Activated CD4-positive, CD25-positive, alpha-beta regulatory T cell treated with anti-CD3 and anti-CD28 coated beads, Interleukin-2, amount 50 U/mL, for 24 hours (primary cell): ENCODE results near the gene MRTFB.
"Not testable (repeated sequence)": the region's sequence is repeated elsewhere in the genome, so short reads cannot be mapped to it uniquely, and the experiment has no call there.

Experiments used
- ATAC-seq, 2 donors: fragments of 150-1000 bp; cut with Tn5 transposase; one replicate each; pipeline ENCODE4 v1.10.0; 2021; ENCODE audit warnings: mild to moderate bottlenecking in 1 of 2, moderate library complexity in 1 of 2

Gene MRTFB

DNA sequence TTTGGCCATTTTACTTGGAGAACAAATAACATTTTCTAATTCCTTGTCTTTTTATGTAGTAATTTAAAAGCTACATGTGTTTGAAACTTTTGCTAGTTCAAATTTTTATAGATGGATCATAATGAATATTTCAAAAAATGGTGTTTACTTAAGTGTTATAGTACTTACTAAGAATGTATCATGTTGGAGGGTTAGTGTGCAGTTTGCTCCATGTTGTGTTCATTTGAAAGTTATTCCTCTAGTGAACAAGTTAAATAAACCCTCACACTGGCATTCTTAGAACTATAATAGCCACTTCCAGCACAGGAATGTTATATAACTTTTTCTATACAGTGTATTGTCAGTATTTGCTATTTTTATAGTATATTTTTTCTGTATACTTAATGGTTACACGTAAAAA lies 62.8 kb downstream of the MRTFB start:
- no peak for ATAC-seq

DNA sequence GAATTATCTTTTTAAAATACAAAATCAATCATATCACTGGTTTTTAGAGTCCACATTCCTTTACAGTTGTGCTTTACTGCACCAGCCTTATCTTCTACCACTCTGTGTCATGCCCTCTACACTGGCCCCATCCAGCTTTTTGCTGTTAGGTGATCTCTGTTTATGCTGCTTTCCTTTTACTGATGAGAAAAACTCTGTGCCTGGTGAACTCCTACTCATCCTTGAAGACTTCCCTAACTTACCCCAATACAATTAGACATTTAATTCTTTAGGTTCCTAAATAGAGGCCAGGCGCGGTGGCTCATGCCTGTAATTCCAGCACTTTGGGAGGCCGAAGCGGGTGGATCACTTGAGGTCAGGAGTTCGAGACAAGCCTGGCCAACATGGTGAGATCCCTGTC lies 64.6 kb downstream of the MRTFB start:
- ATAC-seq, result no peak

DNA sequence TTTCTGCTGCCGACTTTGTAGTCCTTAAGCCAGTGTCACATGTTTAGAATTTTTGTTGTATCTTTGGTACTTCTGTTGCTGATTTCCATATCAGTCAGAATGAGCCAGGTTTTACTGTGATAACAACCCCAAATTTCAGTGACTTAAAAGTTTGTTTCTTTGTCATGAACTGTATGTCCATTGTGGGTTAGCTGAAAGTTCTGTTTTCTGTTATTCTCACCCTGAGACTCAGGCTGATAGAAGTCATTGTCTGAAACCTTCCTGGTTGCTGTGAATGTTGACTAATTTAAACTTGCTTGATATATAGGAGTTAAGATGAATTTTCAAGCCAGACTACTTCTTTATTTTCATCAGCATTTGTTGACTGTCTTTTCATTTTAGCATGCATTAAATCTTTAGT lies 68.8 kb downstream of the MRTFB start:
- ATAC-seq, result no peak

DNA sequence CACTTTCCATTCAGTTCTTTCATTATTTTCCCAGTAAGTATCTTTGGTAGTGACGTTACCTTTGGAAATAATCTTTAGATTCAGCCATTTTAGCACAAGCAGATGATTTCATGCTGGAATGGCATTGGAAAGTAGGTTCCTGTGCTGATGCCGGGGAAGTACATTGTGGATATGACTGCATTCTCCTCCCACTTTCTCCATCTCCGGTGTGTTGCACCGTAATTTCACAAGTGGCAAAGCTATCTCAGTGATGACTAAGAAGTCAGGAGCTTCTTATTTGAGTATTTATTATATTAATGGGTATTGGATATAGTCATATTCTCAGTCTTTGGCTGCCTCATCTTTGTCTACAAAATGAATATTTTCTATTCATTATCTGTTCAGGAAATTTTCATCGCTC lies 69.8 kb downstream of the MRTFB start:
- ATAC-seq, result no peak

DNA sequence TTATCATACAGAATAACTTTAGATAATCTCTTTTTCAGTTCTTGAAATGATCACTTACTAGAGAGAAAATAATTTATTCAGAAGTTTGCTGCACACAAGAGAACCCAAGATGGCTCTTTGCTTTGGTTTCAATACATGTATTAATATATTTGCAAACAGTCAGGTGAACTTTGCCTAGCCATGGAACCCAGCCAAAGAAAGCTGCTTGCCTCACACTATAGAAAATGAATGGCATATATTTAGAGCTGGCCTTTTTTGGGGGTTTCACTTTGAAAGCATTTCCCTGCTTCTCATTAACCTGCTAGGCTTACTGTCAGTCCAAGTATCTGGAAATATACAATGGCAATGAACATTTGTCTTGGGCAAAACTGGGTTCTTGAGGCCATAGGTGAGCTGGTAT lies 75.3 kb downstream of the MRTFB start:
- no peak for ATAC-seq

DNA sequence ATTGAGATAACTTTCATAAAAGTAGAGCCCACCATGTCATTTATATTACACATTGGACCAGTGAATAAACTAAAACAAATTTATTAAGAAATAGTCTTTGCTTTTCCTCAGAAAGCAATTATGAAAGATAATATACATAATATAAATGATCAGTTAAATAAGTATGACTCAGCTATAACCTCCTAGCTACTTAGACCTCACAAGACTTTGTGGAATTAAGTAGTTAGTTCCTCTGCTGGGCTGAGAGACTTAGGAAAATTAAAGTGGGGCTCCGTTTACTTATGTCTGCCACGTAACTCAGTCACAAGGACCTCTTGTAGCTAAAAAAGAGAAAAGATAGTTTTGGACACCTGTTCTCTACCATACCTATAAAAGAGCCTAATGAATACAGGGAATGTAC lies 76.9 kb downstream of the MRTFB start:
- ATAC-seq, result no peak

DNA sequence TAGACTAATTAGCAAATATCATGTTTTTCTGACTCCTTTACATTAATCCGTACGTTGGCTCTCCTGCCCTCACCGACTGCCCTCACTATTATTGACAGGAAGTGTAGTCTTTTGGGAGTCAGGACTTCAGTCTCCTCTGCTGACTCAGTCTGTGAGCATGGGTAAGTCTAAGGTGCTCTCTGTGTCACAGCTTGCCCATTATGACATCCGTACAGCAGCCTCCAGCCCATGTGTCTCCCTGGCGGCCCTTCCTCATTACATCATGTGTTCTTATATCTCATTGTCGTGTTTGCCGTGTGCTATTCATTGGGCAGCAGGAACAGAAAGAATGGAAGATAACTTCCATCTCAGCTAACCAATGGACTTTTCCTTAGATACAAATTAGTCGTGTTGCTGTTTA lies 77.5 kb downstream of the MRTFB start:
- ATAC-seq, result no peak

DNA sequence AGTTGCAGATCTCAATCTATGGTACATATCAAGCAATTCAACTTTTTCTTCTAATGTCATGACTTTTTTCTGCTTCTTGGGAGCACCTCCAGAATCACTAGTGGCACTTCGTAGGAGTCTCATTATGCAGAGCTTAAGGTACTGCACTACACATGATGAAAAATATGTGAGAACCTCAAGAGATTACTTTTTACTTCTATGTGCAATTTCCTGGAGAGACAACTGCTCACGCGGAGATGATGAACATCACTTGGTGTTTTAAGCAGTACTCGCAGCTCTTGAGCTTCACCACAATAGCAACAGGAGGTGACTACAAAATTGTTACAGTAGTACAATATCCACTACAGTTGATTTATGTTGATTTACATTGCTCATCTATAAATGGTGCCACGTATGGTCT lies 79.7 kb downstream of the MRTFB start:
- no peak for ATAC-seq

DNA sequence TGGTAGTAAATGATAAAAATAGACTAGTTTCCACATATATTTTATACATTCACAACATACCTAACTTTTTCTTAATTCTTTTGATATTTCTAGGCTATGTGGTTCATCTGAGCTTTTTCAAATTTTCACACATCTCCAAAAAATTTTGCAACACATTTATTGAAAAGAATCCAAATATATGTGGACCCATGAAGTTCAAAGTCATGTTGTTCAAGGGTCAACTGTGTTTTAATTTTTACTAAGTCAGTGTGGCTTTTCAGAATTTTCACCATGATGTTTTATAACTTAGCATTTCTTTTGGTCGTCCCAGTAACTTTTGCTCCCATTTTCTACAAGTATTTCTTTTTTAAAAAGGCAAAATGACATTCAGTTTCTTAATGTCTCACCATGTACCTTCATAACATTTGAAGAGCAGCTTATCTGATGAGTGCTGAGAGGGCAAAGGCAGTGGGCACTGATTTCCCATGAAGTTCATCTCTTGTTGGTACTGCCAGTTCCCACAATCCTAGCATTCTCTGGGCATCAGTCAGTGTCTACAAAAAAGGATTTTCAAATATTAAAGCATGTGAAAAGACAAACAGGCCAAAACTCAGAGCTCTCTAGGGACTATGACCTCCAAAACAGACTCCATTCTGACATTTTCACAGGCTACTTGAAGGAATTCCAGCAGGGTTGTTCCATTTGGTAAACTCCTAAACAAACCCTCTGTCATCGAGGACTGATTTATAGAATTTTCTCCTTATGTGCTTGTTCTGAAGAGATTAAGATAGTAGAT lies 80.3 kb downstream of the MRTFB start:
- no peak for ATAC-seq

DNA sequence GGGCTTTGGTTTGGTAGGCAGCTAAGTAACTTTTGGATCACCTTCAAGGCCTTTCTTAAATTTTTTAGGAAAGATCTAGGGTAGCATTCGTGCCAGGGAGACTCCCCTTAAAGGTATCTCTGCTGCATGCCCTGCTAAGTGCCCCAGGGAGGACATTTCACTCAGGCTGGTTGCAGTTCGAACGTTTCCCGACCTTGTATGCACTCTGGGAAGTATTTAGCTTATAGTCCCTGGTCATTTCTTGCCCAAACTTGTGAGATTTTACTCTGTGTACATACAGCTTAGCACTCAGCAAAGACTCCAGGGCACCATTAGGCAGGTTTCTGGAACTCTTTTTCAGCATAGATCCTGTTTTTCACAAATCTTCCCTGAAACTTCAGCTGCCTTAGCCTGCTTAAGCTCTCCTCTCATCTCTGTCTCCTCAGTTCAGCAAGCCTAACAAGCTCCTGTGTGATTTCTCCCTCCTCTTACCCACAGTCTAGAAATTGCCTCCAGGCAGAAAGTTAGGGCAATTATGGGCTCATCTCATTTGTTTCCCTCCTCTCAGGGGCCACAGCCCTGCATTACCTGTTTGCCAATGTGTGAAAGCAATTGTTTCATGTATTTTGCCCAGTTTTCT lies 84.6 kb downstream of the MRTFB start:
- no peak for ATAC-seq

DNA sequence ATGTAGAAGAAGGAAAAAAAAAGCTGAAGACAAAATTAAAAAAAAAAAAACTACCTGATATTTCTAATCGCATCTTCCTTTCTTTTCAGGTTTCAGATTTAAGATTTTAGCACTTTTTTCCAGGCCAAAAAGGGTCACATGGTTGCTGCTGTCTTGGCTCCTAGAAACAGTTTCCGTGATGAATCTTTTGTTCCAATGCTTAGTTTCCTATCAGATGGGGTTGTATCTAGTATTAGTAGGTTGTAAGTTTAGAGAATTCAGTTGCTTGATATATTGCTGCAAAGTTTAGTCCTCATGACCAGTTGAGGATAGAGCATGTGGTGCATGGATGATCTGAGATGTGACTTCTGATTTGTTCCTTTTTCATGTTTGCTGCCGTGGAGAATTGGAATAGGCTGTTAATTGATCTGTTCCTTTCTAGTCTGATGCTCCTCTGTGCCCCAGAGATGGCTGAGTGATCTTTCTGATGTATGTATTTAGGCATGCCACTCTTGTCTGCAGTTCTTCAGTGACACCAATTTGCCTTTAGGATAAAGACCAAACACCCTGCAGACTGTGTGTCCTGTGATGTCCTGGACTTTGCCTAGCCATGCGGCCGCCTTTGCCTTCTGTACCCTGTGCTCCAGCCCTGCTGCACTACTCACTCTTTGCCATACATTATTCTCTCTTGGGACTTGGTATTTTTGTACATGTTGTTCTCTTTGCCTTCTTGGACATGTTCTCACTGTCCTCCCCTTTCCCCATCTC lies 94.0 kb downstream of the MRTFB start:
- no peak for ATAC-seq

DNA sequence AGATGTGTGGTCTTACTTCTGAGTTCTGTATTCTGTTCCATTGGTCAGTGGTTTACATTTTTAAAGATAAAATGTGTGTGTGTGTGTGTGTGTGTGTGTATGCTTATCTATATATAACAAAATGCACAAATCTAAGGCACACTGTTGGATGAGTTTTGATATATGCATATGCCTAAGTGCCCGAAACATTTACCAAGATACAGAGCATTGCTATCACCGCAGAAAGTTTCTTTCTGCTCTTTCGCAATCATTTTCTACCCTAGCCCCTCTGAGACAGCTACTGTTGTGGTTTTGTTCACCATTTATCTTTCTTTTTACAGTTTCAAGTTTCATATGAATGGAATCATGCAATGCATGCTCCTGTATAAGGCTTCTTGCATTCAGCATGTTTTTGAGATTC lies 97.0 kb downstream of the MRTFB start:
- no peak for ATAC-seq

DNA sequence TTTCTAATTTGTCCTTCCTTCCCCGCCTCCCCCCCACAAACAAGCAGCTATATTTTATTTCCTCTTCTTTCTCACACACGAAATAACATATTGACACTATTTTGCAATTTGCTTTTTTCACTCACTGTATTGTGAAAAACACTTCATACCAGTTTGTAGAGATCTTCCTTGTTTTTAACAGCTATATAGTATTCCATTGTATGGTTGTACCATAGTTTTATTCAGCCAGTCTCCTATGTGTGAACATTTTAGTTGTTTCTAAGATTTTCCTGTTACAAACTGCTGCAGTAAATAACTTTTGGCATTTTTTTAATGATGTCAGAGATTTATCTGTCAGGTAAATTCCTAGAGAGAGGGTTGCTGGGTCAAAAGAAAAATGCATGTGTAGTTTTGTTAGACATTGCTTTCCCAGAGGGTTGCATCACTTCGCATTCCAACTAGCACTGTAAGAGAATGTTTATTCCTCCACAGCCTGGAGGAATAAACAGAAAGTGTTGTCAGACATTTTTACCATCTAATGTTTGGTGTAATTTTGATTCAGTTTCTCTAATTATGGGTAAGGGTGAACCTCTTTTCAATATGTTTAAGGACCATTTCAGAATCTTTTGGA lies 101.2 kb downstream of the MRTFB start:
- ATAC-seq, result no peak

DNA sequence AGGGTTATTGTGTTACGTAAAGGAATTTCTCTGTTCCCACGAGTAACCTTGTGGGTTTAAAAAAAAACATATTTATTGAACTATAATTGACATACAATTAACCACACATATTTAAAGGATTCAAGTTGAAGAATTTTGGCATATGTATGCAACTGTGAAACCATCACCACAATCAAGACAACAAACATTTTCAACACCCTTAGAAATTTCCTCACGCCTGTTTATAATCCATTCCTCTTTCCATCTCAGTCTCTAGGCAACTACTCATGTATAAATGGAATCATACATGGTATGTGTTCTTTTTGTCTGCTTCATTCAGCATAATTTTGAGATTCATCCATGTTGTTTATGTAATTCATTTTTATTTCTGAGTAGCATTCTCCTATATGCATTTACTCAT lies 104.0 kb downstream of the MRTFB start:
- ATAC-seq, result no peak

DNA sequence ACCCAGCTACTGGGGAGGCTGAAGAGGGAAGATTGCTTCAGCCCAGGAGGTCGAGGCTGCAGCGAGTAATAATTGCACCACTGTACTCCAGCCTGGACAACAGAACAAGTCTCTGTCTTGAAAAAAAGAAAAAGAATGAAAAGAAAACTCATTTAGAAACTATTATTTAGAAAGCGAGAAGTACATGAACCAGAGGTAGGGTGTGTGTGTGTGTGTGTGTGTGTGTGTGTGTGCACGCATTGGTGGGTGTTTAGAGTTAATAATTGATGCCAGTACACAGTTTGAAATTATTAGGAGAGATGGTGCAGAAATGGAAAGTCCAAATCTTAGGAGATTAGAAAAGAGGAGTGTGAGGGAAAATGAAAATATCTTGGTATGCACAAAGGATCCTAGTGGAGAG lies 106.6 kb downstream of the MRTFB start:
- no peak for ATAC-seq

DNA sequence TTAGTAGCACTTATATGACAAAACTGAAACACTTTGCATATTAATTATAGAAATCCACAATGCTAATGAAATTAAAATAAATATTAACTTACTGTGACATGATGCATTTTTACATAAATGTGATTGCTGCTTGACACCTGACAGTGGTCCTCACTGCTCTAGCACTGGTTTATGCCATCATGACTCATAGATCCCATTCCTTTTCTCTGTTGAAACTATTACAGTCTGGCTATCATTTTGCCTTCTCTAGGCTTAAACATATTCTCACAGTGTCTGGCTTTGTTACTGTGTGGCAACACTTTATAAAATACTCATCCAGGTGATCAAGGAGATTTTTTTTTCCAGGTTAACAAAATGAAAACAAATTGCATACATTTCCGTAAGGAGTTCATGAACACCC lies 108.0 kb downstream of the MRTFB start:
- ATAC-seq, result no peak

DNA sequence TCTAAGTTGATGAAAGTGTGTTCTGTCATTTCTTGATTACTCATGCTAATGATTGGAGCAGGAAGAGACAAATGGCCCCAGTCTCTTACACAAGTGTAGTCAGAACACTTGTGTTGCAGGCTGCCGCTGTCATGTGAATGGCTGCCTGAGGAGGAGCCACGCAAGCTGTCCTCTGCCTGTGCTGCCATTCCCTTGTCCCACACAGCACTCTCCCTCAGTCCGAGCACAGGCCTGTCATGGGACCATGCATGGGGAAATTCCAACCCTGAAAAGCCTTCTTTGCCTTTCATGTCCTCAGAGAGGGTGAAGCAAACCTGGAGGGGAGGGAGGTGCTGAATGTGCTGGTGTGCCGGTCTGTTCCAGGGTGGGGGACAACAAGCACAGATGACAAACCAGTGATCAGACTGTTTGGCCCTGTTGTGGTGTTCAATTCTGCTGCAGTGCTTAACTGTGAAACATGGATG lies 109.4 kb downstream of the MRTFB start:
- no peak for ATAC-seq

DNA sequence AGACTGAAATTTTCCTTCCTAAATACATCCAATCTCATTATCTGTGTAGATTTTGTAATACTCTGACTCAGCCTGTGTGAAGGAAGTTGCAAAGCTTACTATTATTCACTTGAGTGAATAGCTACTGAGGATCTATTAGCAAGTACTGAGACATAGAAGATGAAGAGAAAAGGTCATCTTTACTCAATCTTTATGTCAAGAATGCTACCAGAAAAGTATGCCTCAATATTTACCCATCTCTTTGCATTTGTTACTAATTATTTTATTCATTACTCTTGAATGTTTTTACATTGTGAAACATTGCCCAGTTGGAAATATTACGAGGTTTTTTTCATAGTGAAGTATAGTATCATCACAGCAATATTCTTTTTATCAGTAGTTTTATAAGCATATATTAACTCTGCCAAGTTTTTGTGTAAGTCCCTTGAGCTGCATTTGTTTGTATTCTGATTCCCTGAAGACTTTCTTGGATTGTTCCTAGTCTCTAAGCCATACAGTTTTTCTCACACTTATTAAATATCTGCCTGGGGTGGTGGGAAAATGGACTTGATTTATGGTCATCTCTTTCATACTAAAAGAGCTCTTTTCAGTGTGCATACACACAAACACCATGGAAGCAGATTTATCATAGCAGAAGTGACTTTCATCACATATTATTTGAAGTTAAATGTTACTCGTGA lies 110.4 kb downstream of the MRTFB start:
- ATAC-seq, result no peak

DNA sequence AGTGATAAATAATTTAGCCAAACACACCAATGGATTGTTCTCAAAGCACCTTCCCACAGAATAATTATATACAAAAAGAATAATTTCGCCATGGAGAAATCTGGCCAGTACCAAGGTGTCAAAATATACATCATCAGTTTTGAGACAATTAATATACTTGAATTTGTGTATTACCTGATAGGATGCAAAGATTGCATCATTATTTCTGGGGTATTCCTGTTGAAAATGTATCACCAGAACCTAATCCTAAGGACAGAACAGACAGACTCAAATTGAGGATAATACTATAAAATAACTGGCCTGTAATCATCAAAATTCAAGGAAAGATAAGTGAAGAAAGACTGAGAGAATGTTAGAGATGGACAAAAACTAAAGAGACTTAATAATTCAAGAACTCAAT lies 111.9 kb downstream of the MRTFB start:
- ATAC-seq, result no peak

DNA sequence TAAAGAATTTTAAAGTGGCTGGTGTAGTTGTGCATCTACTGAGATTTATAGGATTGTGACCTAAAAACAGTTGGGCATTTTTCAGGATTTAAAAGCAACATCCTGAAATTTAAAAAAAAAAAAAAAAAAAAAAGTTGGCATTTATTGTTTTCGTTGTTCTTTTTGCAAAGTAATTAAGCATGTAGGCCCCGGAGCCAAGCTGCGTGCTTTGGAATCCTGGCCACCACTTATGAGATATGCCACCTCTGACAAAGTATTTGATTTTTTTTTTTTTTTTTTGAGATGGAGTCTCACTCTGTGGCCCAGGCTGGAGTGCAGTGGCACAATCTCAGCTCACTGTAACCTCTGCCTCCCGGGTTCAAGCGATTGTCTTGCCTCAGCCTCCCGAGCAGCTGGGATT lies 112.8 kb downstream of the MRTFB start:
- not testable (repeated sequence) for ATAC-seq

DNA sequence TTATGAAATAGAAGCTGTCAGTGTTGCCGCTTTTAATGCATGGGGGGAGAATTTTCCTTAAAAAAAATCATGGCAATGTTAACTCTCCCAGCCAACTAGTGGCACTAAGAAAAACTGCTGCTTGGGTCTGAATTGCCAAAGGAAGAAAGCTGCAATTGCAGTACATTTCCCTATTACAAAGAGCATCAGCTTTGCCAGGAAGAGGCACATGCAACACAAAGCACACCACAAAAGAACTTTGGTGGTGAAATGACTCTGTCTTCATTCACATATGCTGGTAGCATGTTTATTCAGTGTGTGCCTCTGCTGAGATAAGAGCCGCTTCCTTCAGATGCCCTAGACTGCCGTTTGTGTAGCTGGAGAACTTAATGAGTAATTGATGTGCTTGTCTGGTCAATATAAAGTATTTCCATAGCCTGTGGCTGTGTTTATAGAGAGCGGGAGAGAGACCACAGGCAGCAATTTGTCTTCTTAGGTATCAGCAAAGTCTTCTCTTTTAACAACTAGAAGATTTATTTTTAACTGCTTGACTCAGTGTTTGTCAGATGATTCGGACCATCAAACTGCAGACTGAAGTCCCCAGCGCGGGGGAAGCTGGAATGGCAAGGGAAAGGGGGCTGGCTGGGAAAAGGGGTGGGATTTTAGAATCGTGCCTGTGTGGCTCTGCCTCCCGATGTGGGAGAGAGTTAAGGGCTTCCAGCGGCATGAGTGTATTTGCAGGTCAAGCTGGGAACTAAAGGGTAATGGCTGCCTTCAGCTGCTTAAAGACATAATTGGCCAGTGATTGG lies 115.1 kb downstream of the MRTFB start:
- no peak for ATAC-seq

DNA sequence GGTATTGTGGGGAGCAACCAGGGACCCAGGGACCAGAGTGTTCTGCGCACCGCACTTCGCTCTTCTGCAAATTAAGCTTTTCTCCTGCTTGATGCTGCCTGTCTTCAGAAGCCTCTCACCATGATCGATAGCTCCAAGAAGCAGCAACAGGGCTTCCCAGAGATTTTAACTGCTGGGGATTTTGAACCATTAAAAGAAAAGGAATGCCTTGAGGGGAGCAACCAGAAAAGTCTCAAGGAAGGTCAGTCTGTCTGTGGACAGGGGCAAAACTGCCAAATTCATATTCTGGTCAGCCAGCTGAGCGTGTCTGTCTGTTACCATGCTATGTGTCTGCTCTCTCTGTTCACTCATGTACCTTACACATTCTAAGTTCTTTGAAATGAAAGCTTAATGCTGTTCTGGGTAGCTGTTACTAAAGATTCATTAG lies 115.7 kb downstream of the MRTFB start:
- no peak for ATAC-seq
